CD14-positive monocyte (primary cell): ENCODE results near the gene ANKS6. TPM values are rescaled to one million over a fixed set of nuclear protein-coding genes. Genes with fewer than 3 reads are reported as not detected.

Source experiments
- DNase-seq, 3 donors: peaks; one replicate each; pipeline ENCODE4 v3.0.0-alpha.2; 2011 to 2022
- H2AFZ ChIP-seq: 2 replicates; pipeline ENCODE4 v1.6.0; 2012; ENCODE audit warnings: mild to moderate bottlenecking, low read depth, low read length, inconsistent platforms; ENCODE audit not compliant: insufficient read depth, poor library complexity, severe bottlenecking
- H3K27ac ChIP-seq, 2 donors: 1 replicate in 1 of 2; 2 replicates in 1 of 2; pipeline ENCODE4 v1.5.1; 2012 to 2013; ENCODE audit warnings: low read length in 2 of 2, control low read depth in 1 of 2, inconsistent platforms in 1 of 2, low read depth in 1 of 2, mild to moderate bottlenecking in 1 of 2
- H3K27me3 ChIP-seq, 2 donors: one replicate each; pipeline versions ENCODE4 v1.6.0 to v1.6.1; 2011 to 2013; ENCODE audit warnings: low read length in 2 of 2; ENCODE audit not compliant: control insufficient read depth in 2 of 2, insufficient read depth in 2 of 2
- H3K36me3 ChIP-seq, 2 donors: replicated peaks in 1 of 2; 1 replicate in 1 of 2; 2 replicates in 1 of 2; pipeline versions ENCODE4 v1.5.1 to v1.6.1; 2012 to 2013; ENCODE audit warnings: low read length in 2 of 2, control low read depth in 1 of 2, inconsistent platforms in 1 of 2, mild to moderate bottlenecking in 1 of 2; ENCODE audit not compliant: insufficient read depth in 2 of 2, control insufficient read depth in 1 of 2
- H3K4me1 ChIP-seq, 2 donors: 1 replicate in 1 of 2; 2 replicates in 1 of 2; pipeline versions ENCODE4 v1.5.1 to v1.6.1; 2012 to 2013; ENCODE audit warnings: low read length in 2 of 2, control low read depth in 1 of 2, inconsistent platforms in 1 of 2, mild to moderate bottlenecking in 1 of 2, moderate library complexity in 1 of 2; ENCODE audit not compliant: insufficient read depth in 2 of 2, control insufficient read depth in 1 of 2
- H3K4me2 ChIP-seq: replicated peaks from 2 replicates; pipeline ENCODE3; 2012; ENCODE audit warnings: low read length, moderate library complexity, mild to moderate bottlenecking; ENCODE audit not compliant: poor library complexity, severe bottlenecking; ENCODE audit errors: extremely low read depth
- H3K4me3 ChIP-seq, 3 experiments: fragments of 200-600 bp in 1 of 3; sonication (generic) in 1 of 3; replicated peaks in 1 of 3; 1 replicate in 2 of 3; 2 replicates in 1 of 3; pipeline ENCODE4 v1.5.1; 2011 to 2013; ENCODE audit warnings: low read length in 3 of 3, mild to moderate bottlenecking in 3 of 3, control low read depth in 2 of 3, low read depth in 2 of 3, inconsistent platforms in 1 of 3, moderate library complexity in 1 of 3
- H3K79me2 ChIP-seq: 2 replicates; pipeline ENCODE4 v1.6.0; 2012; ENCODE audit warnings: mild to moderate bottlenecking, control low read depth, inconsistent platforms, low read length, moderate library complexity; ENCODE audit not compliant: insufficient read depth
- H3K9ac ChIP-seq: 2 replicates; pipeline ENCODE4 v1.6.0; 2017; ENCODE audit warnings: low read length, mild to moderate bottlenecking; ENCODE audit not compliant: insufficient read depth, poor library complexity, severe bottlenecking
- H3K9me3 ChIP-seq, 2 donors: replicated peaks in 1 of 2; 1 replicate in 1 of 2; 2 replicates in 1 of 2; pipeline versions ENCODE4 v1.5.1 to v1.6.1; 2012 to 2013; ENCODE audit warnings: low read length in 2 of 2, control low read depth in 1 of 2; ENCODE audit not compliant: control insufficient read depth in 1 of 2, insufficient read depth in 1 of 2
- H4K20me1 ChIP-seq: 2 replicates; pipeline ENCODE4 v1.6.0; 2012; ENCODE audit warnings: mild to moderate bottlenecking, low read length, control low read depth, moderate library complexity; ENCODE audit not compliant: insufficient read depth
- H3K27ac Mint-ChIP-seq, 7 donors: one replicate each; pipeline ENCODE4 v1.8.0; 2020; ENCODE audit warnings: mild to moderate bottlenecking in 7 of 7, mixed read lengths in 7 of 7, moderate library complexity in 6 of 7, inconsistent platforms in 2 of 7
- H3K27me3 Mint-ChIP-seq, 3 donors: one replicate each; pipeline ENCODE4 v1.8.0; 2021 to 2022; ENCODE audit warnings: low read depth in 3 of 3, mild to moderate bottlenecking in 3 of 3, mixed read lengths in 3 of 3, moderate library complexity in 3 of 3, inconsistent platforms in 1 of 3
- H3K36me3 Mint-ChIP-seq, 2 donors: one replicate each; pipeline ENCODE4 v1.8.0; 2020; ENCODE audit warnings: mixed read lengths in 2 of 2, inconsistent platforms in 1 of 2, mild to moderate bottlenecking in 1 of 2
- H3K4me1 Mint-ChIP-seq: one replicate; pipeline ENCODE4 v1.8.0; 2020; ENCODE audit warnings: mild to moderate bottlenecking, mixed read lengths
- H3K4me3 Mint-ChIP-seq, 2 donors: one replicate each; pipeline ENCODE4 v1.8.0; 2020; ENCODE audit warnings: mild to moderate bottlenecking in 2 of 2, mixed read lengths in 2 of 2, moderate library complexity in 1 of 2
- H3K9me3 Mint-ChIP-seq, 7 donors: one replicate each; pipeline ENCODE4 v1.8.0; 2020 to 2022; ENCODE audit warnings: mixed read lengths in 7 of 7, mild to moderate bottlenecking in 6 of 7, moderate library complexity in 6 of 7, inconsistent platforms in 2 of 7
- WGBS: methylation state at CpG from one replicate; pipeline ENCODE4 v1.1.5; 2013; ENCODE audit warnings: missing lambda C conversion rate; ENCODE audit not compliant: insufficient coverage; 5-methylcytosine and 5-hydroxymethylcytosine counted together
- intact Hi-C, 2 donors: fragments of 100-400 bp; cut with micrococcal nuclease; formaldehyde crosslinking; loops; one replicate each; pipeline versions ENCODE4 v1.15.0 to v1.15.1; 2023
- polyA plus RNA-seq, 3 donors: library from polyadenylated mRNA; depleted of rRNA in 1 of 3; unstranded in 2 of 3; stranded (reverse) in 1 of 3; fragments of 300-500 nt in 2 of 3; fragments of >200 nt in 1 of 3; fragmentation: Illumina TruSeq in 2 of 3; gene quantifications; 1 replicate in 2 of 3; 2 replicates in 1 of 3; pipeline ENCODE4 v1.2.3, GENCODE V29; 2012 to 2021
- TF ChIP-seq, protein P1 (sequence below): fragments of 200-600 bp; IDR thresholded peaks from one replicate; pipeline ENCODE4 v1.8.0; 2022; ENCODE audit warnings: antibody characterized with exemption, mild to moderate bottlenecking

ANKS6 gene
- polyA plus RNA-seq, 3 donors, result 0.20 to 1.5 (median 0.56) TPM

DNA sequence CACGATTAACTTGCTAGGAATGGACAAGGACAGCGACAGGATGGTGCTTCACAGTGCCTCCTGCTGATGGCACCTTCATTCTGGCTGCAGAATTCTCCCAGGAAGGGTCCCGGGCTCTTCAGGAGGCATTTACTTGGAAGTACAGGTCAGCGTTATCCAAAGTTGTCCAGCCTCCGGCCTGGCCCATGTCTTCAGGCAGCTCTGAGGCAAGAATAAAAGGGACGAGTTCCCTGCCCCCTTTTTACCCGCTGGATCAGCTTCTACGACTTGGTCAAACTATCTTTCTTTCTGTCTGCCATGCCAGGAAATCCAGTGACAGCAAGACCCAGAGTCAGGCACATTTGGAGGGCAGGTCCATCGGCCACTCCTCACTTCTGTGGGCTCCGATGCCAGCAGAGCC is 64.3 kb downstream of the ANKS6 start:
- Histone ChIP-seq H3K9ac (no peak overlapping the region), H4K20me1 (no peaks in the 10 kb centered on the region), H2AFZ (no peak overlapping the region), H3K4me1 (peaks cover under 1 to 4% of the 10 kb centered on the region in 2 donors), H3K27me3 (no peaks in the 10 kb centered on the region), H3K4me3 (no peak overlapping the region), H3K79me2 (no peaks in the 10 kb centered on the region), H3K36me3 (no peaks in the 10 kb centered on the region), H3K4me2 (no peak overlapping the region), H3K27ac (no peak overlapping the region), H3K9me3 (no peaks in the 10 kb centered on the region)
- intact Hi-C loops, result no loop called here
- H3K36me3 Mint-ChIP-seq, result no peaks in the 10 kb centered on the region
- H3K4me1 Mint-ChIP-seq, result peaks cover 11% of the 10 kb centered on the region
- H3K27ac Mint-ChIP-seq, result peak overlapping the region in 1 of 7 donors; percentile 46
- no peaks in the 10 kb centered on the region for H3K9me3 Mint-ChIP-seq
- no peak overlapping the region for H3K4me3 Mint-ChIP-seq
- DNase-seq, result no peak
- TF ChIP-seq, protein P1, sequence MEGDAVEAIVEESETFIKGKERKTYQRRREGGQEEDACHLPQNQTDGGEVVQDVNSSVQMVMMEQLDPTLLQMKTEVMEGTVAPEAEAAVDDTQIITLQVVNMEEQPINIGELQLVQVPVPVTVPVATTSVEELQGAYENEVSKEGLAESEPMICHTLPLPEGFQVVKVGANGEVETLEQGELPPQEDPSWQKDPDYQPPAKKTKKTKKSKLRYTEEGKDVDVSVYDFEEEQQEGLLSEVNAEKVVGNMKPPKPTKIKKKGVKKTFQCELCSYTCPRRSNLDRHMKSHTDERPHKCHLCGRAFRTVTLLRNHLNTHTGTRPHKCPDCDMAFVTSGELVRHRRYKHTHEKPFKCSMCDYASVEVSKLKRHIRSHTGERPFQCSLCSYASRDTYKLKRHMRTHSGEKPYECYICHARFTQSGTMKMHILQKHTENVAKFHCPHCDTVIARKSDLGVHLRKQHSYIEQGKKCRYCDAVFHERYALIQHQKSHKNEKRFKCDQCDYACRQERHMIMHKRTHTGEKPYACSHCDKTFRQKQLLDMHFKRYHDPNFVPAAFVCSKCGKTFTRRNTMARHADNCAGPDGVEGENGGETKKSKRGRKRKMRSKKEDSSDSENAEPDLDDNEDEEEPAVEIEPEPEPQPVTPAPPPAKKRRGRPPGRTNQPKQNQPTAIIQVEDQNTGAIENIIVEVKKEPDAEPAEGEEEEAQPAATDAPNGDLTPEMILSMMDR, result no peak
- 93% methylated on average over 9 of the region's 10 CpGs for WGBS
- H3K27me3 Mint-ChIP-seq, result peaks cover 1 to 8% (median 2%) of the 10 kb centered on the region in 3 donors

DNA sequence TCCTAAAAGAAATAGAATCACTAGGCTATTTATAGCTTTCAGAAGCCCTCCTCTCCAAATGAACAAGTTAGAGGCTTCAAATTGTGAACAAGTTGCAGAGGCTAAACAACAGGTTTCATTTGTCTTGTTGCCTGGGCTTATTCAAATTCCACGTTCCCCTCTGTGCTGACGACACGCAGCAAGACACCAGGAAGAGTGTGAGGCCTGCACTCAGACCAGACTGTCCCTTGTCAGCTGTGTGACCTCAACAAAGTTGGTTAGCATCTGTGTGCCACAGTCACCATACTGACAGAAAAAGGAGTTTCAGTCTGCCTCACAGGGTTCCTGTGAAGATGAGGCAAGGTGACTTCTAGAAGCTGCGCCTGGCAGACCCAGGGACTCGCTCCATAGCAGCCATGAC is 65.5 kb downstream of the ANKS6 start:
- Histone ChIP-seq H3K9ac (no peak overlapping the region), H3K4me1 (peaks cover 11 to 15% of the 10 kb centered on the region in 2 donors), H3K4me2 (no peak overlapping the region), H3K9me3 (no peaks in the 10 kb centered on the region), H3K36me3 (no peaks in the 10 kb centered on the region), H3K27me3 (no peaks in the 10 kb centered on the region), H3K4me3 (no peak overlapping the region), H2AFZ (no peak overlapping the region), H4K20me1 (no peaks in the 10 kb centered on the region), H3K79me2 (no peaks in the 10 kb centered on the region), H3K27ac (no peak overlapping the region)
- Mint-ChIP-seq H3K9me3 (no peaks in the 10 kb centered on the region), H3K4me3 (no peak overlapping the region), H3K27ac (no peak overlapping the region), H3K27me3 (peaks cover 1 to 8% (median 1%) of the 10 kb centered on the region in 3 donors), H3K4me1 (peaks cover 21% of the 10 kb centered on the region), H3K36me3 (no peaks in the 10 kb centered on the region)
- TF ChIP-seq, protein P1, result no peak
- intact Hi-C loops, result no loop called here
- no peak for DNase-seq
- 95% methylated on average over 3 of the region's 5 CpGs for WGBS
